HepG2 (cell line): ENCODE results near the gene FAH. TPM values are rescaled to one million over a fixed set of nuclear protein-coding genes. Genes with fewer than 3 reads are reported as not detected.

Experiments used
- ARID2 ChIP-seq: sonication (generic); formaldehyde crosslinking; IDR thresholded peaks from 2 replicates; pipeline ENCODE4 v1.8.1; 2022; ENCODE audit warnings: mild to moderate bottlenecking, missing genetic modification reagents, borderline replicate concordance
- ATF6 ChIP-seq: sonication (generic); formaldehyde crosslinking; conservative IDR thresholded peaks from 2 replicates; pipeline ENCODE4 v1.4.0; 2020; ENCODE audit warnings: missing genetic modification reagents
- BATF2 ChIP-seq: sonication (generic); formaldehyde crosslinking; IDR thresholded peaks from 2 replicates; pipeline ENCODE4 v1.8.0; 2022; ENCODE audit warnings: mild to moderate bottlenecking, missing genetic modification reagents, moderate library complexity
- CHD2 ChIP-seq: IDR thresholded peaks from 2 replicates; pipeline ENCODE4 v1.6.1; 2011; ENCODE audit warnings: low read depth, low read length, improper control_type of control experiment
- E2F1 ChIP-seq: sonication (generic); formaldehyde crosslinking; IDR thresholded peaks from 2 replicates; pipeline ENCODE4 v1.5.0; 2020; ENCODE audit warnings: missing genetic modification reagents
- HCFC1 ChIP-seq: fragments of 150-350 bp; IDR thresholded peaks from 2 replicates; pipeline ENCODE4 v1.6.1; 2014; ENCODE audit warnings: low read depth, low read length
- HIVEP1 ChIP-seq: sonication (generic); formaldehyde crosslinking; IDR thresholded peaks from 2 replicates; pipeline ENCODE4 v1.4.0; 2020; ENCODE audit warnings: mild to moderate bottlenecking, missing genetic modification reagents
- IRF9 ChIP-seq: sonication (generic); formaldehyde crosslinking; IDR thresholded peaks from 2 replicates; pipeline ENCODE4 v1.8.0; 2022; ENCODE audit warnings: missing genetic modification reagents, mild to moderate bottlenecking, borderline replicate concordance
- KLF13 ChIP-seq: sonication (generic); formaldehyde crosslinking; IDR thresholded peaks from 2 replicates; pipeline ENCODE4 v1.4.0; 2020; ENCODE audit warnings: mild to moderate bottlenecking, missing genetic modification reagents
- MIER3 ChIP-seq: IDR thresholded peaks from 2 replicates; pipeline ENCODE4 v1.6.1; 2016; ENCODE audit warnings: missing compliant biosample characterization, borderline replicate concordance
- NR3C1 ChIP-seq: sonication (generic); formaldehyde crosslinking; IDR thresholded peaks from 2 replicates; pipeline ENCODE4 v1.4.0; 2020; ENCODE audit warnings: missing genetic modification reagents
- SIN3A ChIP-seq: IDR thresholded peaks from 2 replicates; pipeline ENCODE4 v1.6.1; 2011; ENCODE audit warnings: low read depth, mild to moderate bottlenecking, control low read depth, low read length, borderline replicate concordance
- THRA ChIP-seq: sonication (generic); formaldehyde crosslinking; IDR thresholded peaks from 2 replicates; pipeline ENCODE4 v1.4.0; 2020; ENCODE audit warnings: missing genetic modification reagents, borderline replicate concordance
- ZGPAT ChIP-seq: IDR thresholded peaks from 2 replicates; pipeline ENCODE4 v1.6.1; 2016; ENCODE audit warnings: mild to moderate bottlenecking
- ZKSCAN5 ChIP-seq: sonication (generic); formaldehyde crosslinking; IDR thresholded peaks from 2 replicates; pipeline ENCODE4 v1.5.1; 2020; ENCODE audit warnings: mild to moderate bottlenecking, missing genetic modification reagents
- ZNF496 ChIP-seq: sonication (generic); formaldehyde crosslinking; IDR thresholded peaks from 2 replicates; pipeline ENCODE4 v1.8.1; 2023; ENCODE audit warnings: mild to moderate bottlenecking, moderate library complexity, missing genetic modification reagents; ENCODE audit not compliant: insufficient replicate concordance
- ZSCAN5A ChIP-seq: sonication (generic); formaldehyde crosslinking; IDR thresholded peaks from 2 replicates; pipeline ENCODE4 v1.8.0; 2022; ENCODE audit warnings: mild to moderate bottlenecking, missing genetic modification reagents, borderline replicate concordance
- polyA plus RNA-seq, 8 experiments: library from polyadenylated mRNA; depleted of rRNA in 3 of 8; stranded (reverse) in 7 of 8; unstranded in 1 of 8; fragments of >200 nt; fragmentation: Illumina TruSeq in 4 of 8; extraction: Trizol in 4 of 8; gene quantifications; 2 replicates each; pipeline versions ENCODE4 v1.2.1 to v1.2.3, GENCODE V29; 2011 to 2016; ENCODE audit warnings: low read depth in 4 of 8, missing spikeins in 1 of 8, mixed read lengths in 1 of 8; ENCODE audit not compliant: insufficient read depth in 1 of 8
- total RNA-seq, 5 experiments: library from RNA; depleted of rRNA; stranded (reverse); fragments of >200 nt; fragmentation: Illumina TruSeq; extraction: Trizol; gene quantifications; 2 replicates each; pipeline ENCODE4 v1.2.3, GENCODE V29; 2016; ENCODE audit warnings: low read depth in 1 of 5

FAH gene
- total and polyA plus RNA-seq, 2 of the 13 experiments (the other 11 are each of a cell fraction or from before 2014, with no cell fraction given) = 36.6 to 75.0 TPM

- TF ChIP-seq SIN3A (no peak), KLF13 (no peak), BATF2 (CRISPR knock-in tag) (no peak), HIVEP1 (peak; percentile 79), ATF6 (CRISPR knock-in tag) (no peak), THRA (CRISPR knock-in tag) (no peak), ZSCAN5A (CRISPR knock-in tag) (no peak), ZGPAT (CRISPR knock-in tag) (peak; percentile 20; the same call in 1 of the 2 replicates), ZNF496 (no peak), HCFC1 (no peak), E2F1 (CRISPR knock-in tag) (no peak), MIER3 (no peak), ARID2 (CRISPR knock-in tag) (no peak), IRF9 (CRISPR knock-in tag) (no peak), CHD2 (no peak), ZKSCAN5 (no peak), NR3C1 (no peak)
Observed at GRCh38 chr15:80173022-80173759, 20.4 kb downstream of the FAH start (continued).
